HEK293 (cell line): ENCODE measurements around the gene TRABD2A.

Experiments used
- CTCF ChIP-seq: fragments of 450-650 bp; formaldehyde crosslinking; IDR thresholded peaks from 2 replicates; pipeline ENCODE4 v1.5.1; 2016; ENCODE audit warnings: missing biosample characterization, missing genetic modification characterization
- REST ChIP-seq: fragments of 450-650 bp; formaldehyde crosslinking; IDR thresholded peaks from 2 replicates; pipeline ENCODE4 v1.5.1; 2016; ENCODE audit warnings: missing biosample characterization, missing genetic modification characterization
- TCF7L2 ChIP-seq: IDR thresholded peaks from 2 replicates; pipeline ENCODE4 v1.6.1; 2011; ENCODE audit warnings: low read depth, mild to moderate bottlenecking, inconsistent platforms, low read length, moderate library complexity, borderline replicate concordance
- ZBTB1 ChIP-seq: fragments of 450-650 bp; formaldehyde crosslinking; IDR thresholded peaks from 2 replicates; pipeline ENCODE4 v1.5.1; 2016; ENCODE audit warnings: missing biosample characterization, missing genetic modification characterization
- ZBTB6 ChIP-seq: fragments of 450-650 bp; formaldehyde crosslinking; IDR thresholded peaks from 2 replicates; pipeline ENCODE4 v1.5.1; 2017; ENCODE audit warnings: missing biosample characterization, missing genetic modification characterization
- ZNF121 ChIP-seq: fragments of 450-650 bp; formaldehyde crosslinking; IDR thresholded peaks from 2 replicates; pipeline ENCODE4 v1.5.1; 2016; ENCODE audit warnings: missing biosample characterization, missing genetic modification characterization
- ZNF175 ChIP-seq: fragments of 450-650 bp; formaldehyde crosslinking; IDR thresholded peaks from 2 replicates; pipeline ENCODE4 v1.5.1; 2016; ENCODE audit warnings: missing biosample characterization, missing genetic modification characterization
- ZNF23 ChIP-seq: fragments of 450-650 bp; formaldehyde crosslinking; IDR thresholded peaks from 2 replicates; pipeline ENCODE4 v1.5.1; 2016; ENCODE audit warnings: missing biosample characterization, missing genetic modification characterization, borderline replicate concordance
- ZNF335 ChIP-seq: fragments of 450-650 bp; formaldehyde crosslinking; conservative IDR thresholded peaks from 2 replicates; pipeline ENCODE4 v1.5.1; 2016; ENCODE audit warnings: missing biosample characterization, missing genetic modification characterization
- ZNF776 ChIP-seq: fragments of 450-650 bp; formaldehyde crosslinking; IDR thresholded peaks from 2 replicates; pipeline ENCODE4 v1.5.0; 2017; ENCODE audit warnings: missing biosample characterization, missing genetic modification characterization, borderline replicate concordance
- ZNF785 ChIP-seq: fragments of 450-650 bp; formaldehyde crosslinking; IDR thresholded peaks from 2 replicates; pipeline ENCODE4 v1.5.1; 2016; ENCODE audit warnings: missing biosample characterization, missing genetic modification characterization

- no peak for TF ChIP-seq CTCF (tag by site-specific recombination)
- no peak for TF ChIP-seq REST
- TF ChIP-seq ZNF335 = no peak
- TF ChIP-seq ZNF121 = no peak
- no peak for TF ChIP-seq ZNF776
- TF ChIP-seq ZNF175 (tag by site-specific recombination) = no peak
- TF ChIP-seq ZNF785 (tag by site-specific recombination) = no peak
- no peak for TF ChIP-seq ZBTB6 (tag by site-specific recombination)
- no peak for TF ChIP-seq TCF7L2
- no peak for TF ChIP-seq ZBTB1 (tag by site-specific recombination)
- TF ChIP-seq ZNF23 = no peak
Measured at GRCh38 chr2:84899304-84900204, 18.7 kb upstream of the TRABD2A start.
